ENCODE data around the gene ASB4.

DNA sequence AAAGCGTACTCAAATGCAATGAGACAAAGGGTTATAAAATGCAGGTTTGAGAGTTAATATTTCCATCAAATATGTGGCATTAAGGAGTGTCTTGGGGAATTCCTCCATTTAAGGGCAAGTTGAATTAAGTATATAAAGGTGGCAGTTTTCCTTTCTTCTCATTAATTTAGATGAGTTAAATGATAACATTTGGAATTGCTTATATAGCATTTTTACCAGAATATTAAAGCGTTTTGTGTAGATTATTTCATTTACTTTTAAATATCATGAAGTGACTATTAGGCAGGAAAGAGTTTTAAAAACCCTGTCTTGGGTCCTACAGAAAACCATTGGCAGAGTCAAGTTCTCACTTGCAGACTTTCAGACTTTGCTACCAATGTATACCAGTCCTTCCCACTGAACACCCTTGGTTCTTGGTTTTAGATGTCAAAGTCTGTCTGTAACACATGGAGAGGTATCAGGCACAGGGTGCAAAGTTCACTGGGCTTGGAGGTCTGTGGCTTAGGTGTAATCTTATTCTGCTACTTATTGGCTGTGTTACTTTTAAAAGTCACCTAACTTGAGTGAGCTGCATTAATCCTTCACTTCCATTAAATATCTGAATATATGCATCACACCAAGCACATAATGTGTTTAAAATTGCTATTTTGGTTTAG lies 51.0 kb downstream of the ASB4 start:
- TF ChIP-seq, protein P1, sequence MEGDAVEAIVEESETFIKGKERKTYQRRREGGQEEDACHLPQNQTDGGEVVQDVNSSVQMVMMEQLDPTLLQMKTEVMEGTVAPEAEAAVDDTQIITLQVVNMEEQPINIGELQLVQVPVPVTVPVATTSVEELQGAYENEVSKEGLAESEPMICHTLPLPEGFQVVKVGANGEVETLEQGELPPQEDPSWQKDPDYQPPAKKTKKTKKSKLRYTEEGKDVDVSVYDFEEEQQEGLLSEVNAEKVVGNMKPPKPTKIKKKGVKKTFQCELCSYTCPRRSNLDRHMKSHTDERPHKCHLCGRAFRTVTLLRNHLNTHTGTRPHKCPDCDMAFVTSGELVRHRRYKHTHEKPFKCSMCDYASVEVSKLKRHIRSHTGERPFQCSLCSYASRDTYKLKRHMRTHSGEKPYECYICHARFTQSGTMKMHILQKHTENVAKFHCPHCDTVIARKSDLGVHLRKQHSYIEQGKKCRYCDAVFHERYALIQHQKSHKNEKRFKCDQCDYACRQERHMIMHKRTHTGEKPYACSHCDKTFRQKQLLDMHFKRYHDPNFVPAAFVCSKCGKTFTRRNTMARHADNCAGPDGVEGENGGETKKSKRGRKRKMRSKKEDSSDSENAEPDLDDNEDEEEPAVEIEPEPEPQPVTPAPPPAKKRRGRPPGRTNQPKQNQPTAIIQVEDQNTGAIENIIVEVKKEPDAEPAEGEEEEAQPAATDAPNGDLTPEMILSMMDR (IDR thresholded peaks at IDR 0.05) = no peak
- no peak for TF ChIP-seq POLR2A (IDR thresholded peaks at IDR 0.05)

Data from heart left ventricle (tissue), 13 donors.